GM19035 (cell line): ENCODE measurements around the gene ARHGAP20.

Source experiments
- ATAC-seq: cut with Tn5 transposase; IDR thresholded peaks from one replicate; pipeline ENCODE4 v1.9.1; 2021; ENCODE audit not compliant: unreplicated experiment

Gene ARHGAP20

GRCh38 chr11:110530900-110531741 is 181.1 kb downstream of the ARHGAP20 start:
- no peak for ATAC-seq

GRCh38 chr11:110529043-110529442 is 183.2 kb downstream of the ARHGAP20 start:
- no peak for ATAC-seq

DNA sequence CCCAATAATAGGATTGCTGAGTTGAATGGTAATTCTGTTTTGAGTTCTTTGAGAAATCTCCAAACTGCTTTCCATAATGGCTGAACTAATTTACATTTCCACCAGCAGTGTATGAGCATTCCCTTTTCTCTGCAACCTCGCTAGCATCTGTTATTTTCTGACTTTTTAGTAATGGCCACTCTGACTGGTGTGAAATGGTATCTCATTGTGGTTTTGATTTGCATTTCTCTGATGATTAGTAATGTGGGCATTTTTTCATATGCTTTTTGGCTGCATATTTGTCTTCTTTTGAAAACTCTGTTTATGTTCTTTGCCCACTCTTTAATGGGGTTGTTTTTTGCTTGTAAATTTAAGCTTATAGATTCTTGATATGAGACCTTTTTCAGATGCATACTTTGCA is 185.1 kb downstream of the ARHGAP20 start:
- ATAC-seq: no peak
